Measurements from ENCODE around the gene DLX1. TPM values are rescaled to one million over a fixed set of nuclear protein-coding genes. Genes with fewer than 3 reads are reported as not detected.
A peak's percentile ranks its signal among the peaks of the same experiment; 100 is the strongest.
"Not testable (repeated sequence)": the region's sequence is repeated elsewhere in the genome, so short reads cannot be mapped to it uniquely, and the experiment has no call there.

DLX1 gene
- total RNA-seq, 1 donor from 2014 or later = 0.61 TPM

- no peak for DNase-seq
- no peak overlapping the region for H3K27ac Mint-ChIP-seq (ENCODE audit: unreplicated experiment)
- peak; percentile 52 for TF ChIP-seq CTCF (IDR thresholded peaks at IDR 0.05; ENCODE audit: partially characterized antibody, unreplicated experiment)
Measured at GRCh38 chr2:172113617-172114016, 28.3 kb downstream of the DLX1 start.

GRCh38 chr2:172114176-172114575 is 28.9 kb downstream of the DLX1 start:
- H3K36me3 Mint-ChIP-seq (ENCODE audit: unreplicated experiment); H3K27ac Mint-ChIP-seq (ENCODE audit: unreplicated experiment); DNase-seq; H3K4me3 Mint-ChIP-seq (ENCODE audit: unreplicated experiment); H3K9me3 Mint-ChIP-seq (ENCODE audit: unreplicated experiment); H3K4me1 Mint-ChIP-seq (ENCODE audit: low read depth, unreplicated experiment): not testable (repeated sequence)
- H3K27me3 Mint-ChIP-seq (ENCODE audit: unreplicated experiment) = peaks cover 11% of the 10 kb centered on the region

More at GRCh38 chr2:172113617-172114016, 28.3 kb downstream of the DLX1 start:
- Mint-ChIP-seq H3K4me1 (ENCODE audit: low read depth, unreplicated experiment) (peaks cover 3% of the 10 kb centered on the region), H3K9me3 (ENCODE audit: unreplicated experiment) (peaks cover 4% of the 10 kb centered on the region), H3K4me3 (ENCODE audit: unreplicated experiment) (no peak overlapping the region), H3K36me3 (ENCODE audit: unreplicated experiment) (no peaks in the 10 kb centered on the region), H3K27me3 (ENCODE audit: unreplicated experiment) (peaks cover 11% of the 10 kb centered on the region)

- Mint-ChIP-seq H3K36me3 (ENCODE audit: unreplicated experiment) (no peaks in the 10 kb centered on the region), H3K27me3 (ENCODE audit: unreplicated experiment) (peaks cover 7% of the 10 kb centered on the region), H3K4me3 (ENCODE audit: unreplicated experiment) (no peak overlapping the region), H3K27ac (ENCODE audit: unreplicated experiment) (no peak overlapping the region), H3K4me1 (ENCODE audit: low read depth, unreplicated experiment) (peaks cover 1% of the 10 kb centered on the region), H3K9me3 (ENCODE audit: unreplicated experiment) (peaks cover under 1% of the 10 kb centered on the region)
- no peak for TF ChIP-seq CTCF (IDR thresholded peaks at IDR 0.05; ENCODE audit: partially characterized antibody, unreplicated experiment)
- no peak for DNase-seq
Measured at GRCh38 chr2:172114579-172114978, 29.3 kb downstream of the DLX1 start.

GRCh38 chr2:172116107-172116506 is 30.8 kb downstream of the DLX1 start:
- Mint-ChIP-seq H3K36me3 (ENCODE audit: unreplicated experiment) (no peaks in the 10 kb centered on the region), H3K27me3 (ENCODE audit: unreplicated experiment) (peaks cover 2% of the 10 kb centered on the region)

GRCh38 chr2:172119089-172119488 is 33.8 kb downstream of the DLX1 start:
- H3K4me3 Mint-ChIP-seq (ENCODE audit: unreplicated experiment) = no peak overlapping the region
- TF ChIP-seq CTCF (IDR thresholded peaks at IDR 0.05; ENCODE audit: partially characterized antibody, unreplicated experiment) = no peak
- H3K36me3 Mint-ChIP-seq (ENCODE audit: unreplicated experiment) = no peaks in the 10 kb centered on the region
- no peak for DNase-seq
- no peak overlapping the region for H3K27ac Mint-ChIP-seq (ENCODE audit: unreplicated experiment)
- H3K27me3 Mint-ChIP-seq (ENCODE audit: unreplicated experiment) = no peaks in the 10 kb centered on the region
- H3K9me3 Mint-ChIP-seq (ENCODE audit: unreplicated experiment) = no peaks in the 10 kb centered on the region
- no peaks in the 10 kb centered on the region for H3K4me1 Mint-ChIP-seq (ENCODE audit: low read depth, unreplicated experiment)

More at GRCh38 chr2:172116107-172116506, 30.8 kb downstream of the DLX1 start:
- DNase-seq = no peak
- Mint-ChIP-seq H3K4me3 (ENCODE audit: unreplicated experiment) (no peak overlapping the region), H3K27ac (ENCODE audit: unreplicated experiment) (no peak overlapping the region), H3K4me1 (ENCODE audit: low read depth, unreplicated experiment) (no peaks in the 10 kb centered on the region), H3K9me3 (ENCODE audit: unreplicated experiment) (no peaks in the 10 kb centered on the region)
- no peak for TF ChIP-seq CTCF (IDR thresholded peaks at IDR 0.05; ENCODE audit: partially characterized antibody, unreplicated experiment)

Data from glutamatergic neuron (in vitro differentiated cells).